Uterus (tissue), 2 donors: Measurements from ENCODE around the gene TOGARAM1.

Experiments
- POLR2A ChIP-seq, 2 donors: fragments of 450-650 bp; IDR thresholded peaks; one replicate each; pipeline ENCODE4 v1.6.1; 2016; ENCODE audit warnings: antibody characterized with exemption in 2 of 2, mild to moderate bottlenecking in 1 of 2, moderate library complexity in 1 of 2
- TF ChIP-seq, protein P1 (sequence below), 4 experiments: fragments of 200-600 bp in 2 of 4; fragments of 450-650 bp in 2 of 4; sonication (generic) in 2 of 4; IDR thresholded peaks; one replicate each; pipeline ENCODE4 v1.5.1; 2016 to 2019; ENCODE audit warnings: antibody characterized with exemption in 4 of 4, mild to moderate bottlenecking in 2 of 4, moderate library complexity in 1 of 4

GRCh38 chr14:45096218-45096617 is 134.2 kb downstream of the TOGARAM1 start:
- TF ChIP-seq, protein P1, sequence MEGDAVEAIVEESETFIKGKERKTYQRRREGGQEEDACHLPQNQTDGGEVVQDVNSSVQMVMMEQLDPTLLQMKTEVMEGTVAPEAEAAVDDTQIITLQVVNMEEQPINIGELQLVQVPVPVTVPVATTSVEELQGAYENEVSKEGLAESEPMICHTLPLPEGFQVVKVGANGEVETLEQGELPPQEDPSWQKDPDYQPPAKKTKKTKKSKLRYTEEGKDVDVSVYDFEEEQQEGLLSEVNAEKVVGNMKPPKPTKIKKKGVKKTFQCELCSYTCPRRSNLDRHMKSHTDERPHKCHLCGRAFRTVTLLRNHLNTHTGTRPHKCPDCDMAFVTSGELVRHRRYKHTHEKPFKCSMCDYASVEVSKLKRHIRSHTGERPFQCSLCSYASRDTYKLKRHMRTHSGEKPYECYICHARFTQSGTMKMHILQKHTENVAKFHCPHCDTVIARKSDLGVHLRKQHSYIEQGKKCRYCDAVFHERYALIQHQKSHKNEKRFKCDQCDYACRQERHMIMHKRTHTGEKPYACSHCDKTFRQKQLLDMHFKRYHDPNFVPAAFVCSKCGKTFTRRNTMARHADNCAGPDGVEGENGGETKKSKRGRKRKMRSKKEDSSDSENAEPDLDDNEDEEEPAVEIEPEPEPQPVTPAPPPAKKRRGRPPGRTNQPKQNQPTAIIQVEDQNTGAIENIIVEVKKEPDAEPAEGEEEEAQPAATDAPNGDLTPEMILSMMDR (IDR thresholded peaks at IDR 0.05) = no peak
- no peak for TF ChIP-seq POLR2A (IDR thresholded peaks at IDR 0.05)
